ENCODE measurements around the gene TRPV4.

TRPV4 gene

DNA sequence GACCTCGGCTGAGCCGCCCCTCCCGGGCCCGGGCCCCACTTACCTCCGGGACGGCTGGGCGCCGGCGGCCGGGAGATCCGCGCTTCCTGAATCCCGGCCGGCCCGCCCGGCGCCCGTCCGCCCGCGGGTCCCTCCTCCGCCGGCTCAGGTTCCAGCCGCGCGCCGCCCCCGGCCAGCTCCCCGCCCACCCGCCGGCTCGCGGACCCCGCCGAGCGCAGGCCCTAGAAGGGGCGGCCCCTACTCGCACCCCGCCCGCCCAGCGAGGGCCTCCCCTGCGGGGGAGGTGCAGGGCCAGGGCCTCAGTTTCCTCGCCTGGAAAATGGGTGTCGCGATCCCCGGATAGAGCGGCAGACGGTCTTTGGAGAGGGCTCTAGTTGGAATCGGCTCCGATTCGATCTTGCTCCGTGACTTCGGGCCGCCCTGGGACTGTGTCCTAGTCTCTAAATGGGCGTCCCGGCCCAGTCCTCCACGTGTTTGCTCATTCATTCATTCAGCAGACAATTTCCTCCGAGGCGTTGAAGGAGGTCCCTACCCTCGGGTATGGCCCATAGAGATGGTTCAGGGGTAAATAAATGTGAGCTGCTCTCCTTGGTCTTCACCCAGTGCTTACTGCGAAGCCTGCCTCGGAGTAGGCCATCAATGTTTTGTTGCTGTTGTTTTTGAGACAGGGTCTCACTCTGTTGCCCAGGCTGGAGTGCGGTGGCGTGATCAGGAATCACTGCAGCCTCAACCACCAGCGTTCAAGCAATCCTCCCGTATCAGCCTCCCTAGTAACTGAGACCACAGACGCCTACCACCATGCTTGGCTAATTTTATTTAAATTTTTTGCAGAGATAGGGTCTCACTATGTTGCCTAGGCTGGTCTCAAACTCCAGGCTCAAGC lies at the start of gene TRPV4:
TRPV4 (minus strand) TSS at position 92 of the 883 bp plus-strand sequence. CDS start 18,602 bp downstream, outside the sequence.
- peak; percentile 14 for DNase-seq (ENCODE audit: low read depth)
- TF ChIP-seq, protein P1, sequence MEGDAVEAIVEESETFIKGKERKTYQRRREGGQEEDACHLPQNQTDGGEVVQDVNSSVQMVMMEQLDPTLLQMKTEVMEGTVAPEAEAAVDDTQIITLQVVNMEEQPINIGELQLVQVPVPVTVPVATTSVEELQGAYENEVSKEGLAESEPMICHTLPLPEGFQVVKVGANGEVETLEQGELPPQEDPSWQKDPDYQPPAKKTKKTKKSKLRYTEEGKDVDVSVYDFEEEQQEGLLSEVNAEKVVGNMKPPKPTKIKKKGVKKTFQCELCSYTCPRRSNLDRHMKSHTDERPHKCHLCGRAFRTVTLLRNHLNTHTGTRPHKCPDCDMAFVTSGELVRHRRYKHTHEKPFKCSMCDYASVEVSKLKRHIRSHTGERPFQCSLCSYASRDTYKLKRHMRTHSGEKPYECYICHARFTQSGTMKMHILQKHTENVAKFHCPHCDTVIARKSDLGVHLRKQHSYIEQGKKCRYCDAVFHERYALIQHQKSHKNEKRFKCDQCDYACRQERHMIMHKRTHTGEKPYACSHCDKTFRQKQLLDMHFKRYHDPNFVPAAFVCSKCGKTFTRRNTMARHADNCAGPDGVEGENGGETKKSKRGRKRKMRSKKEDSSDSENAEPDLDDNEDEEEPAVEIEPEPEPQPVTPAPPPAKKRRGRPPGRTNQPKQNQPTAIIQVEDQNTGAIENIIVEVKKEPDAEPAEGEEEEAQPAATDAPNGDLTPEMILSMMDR (conservative IDR thresholded peaks at IDR 0.05; ENCODE audit: control insufficient read depth, insufficient read depth, low read depth, low read length), result no peak
- H3K4me3 ChIP-seq (ENCODE audit: control insufficient read depth, low read depth, low read length), result peak within 1 kb of the TSS; percentile 57

DNA sequence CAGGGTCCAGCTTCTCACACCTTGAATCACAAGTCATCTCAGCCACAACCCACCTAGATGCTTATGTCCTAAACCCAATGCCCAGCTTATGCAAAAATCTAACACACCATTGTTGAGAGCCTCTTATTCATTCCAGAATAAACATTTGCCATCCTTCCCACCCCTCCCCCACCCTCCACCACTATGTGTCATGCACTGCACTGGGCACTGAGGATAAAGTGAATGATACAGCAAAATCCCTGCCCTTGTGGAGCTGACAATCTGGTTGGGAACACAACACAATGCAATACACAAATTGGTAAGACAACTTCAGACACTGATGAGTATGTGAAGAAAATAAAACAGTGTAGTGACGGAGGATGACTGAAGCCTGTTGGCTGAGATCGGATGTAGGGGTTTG lies 48.6 kb upstream of the TRPV4 start:
- no peak overlapping the region for H3K4me3 ChIP-seq (ENCODE audit: control insufficient read depth, low read depth, low read length)
- TF ChIP-seq, protein P1 (conservative IDR thresholded peaks at IDR 0.05; ENCODE audit: control insufficient read depth, insufficient read depth, low read depth, low read length), result no peak
- peak; percentile 29 for DNase-seq (ENCODE audit: low read depth)

DNA sequence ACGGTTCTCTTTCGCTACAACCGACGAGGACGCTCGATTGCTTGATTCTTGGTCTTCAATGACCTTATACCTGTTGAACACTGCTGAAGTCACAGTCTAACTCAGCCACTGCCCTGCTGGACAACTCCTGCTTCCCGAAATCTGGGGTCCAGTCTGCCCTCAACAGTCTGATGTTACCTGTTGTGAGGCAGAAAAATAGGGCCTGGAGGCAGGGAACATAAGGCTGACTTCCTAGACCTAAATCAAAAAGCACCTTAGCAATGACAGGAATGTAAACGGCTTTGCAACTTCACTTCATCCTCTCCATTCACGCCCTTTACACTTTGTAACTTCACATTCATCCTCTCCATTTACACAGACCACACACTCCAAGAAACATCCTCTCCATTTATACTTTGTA lies 47.7 kb upstream of the TRPV4 start:
- peak overlapping the region; percentile 57 for H3K4me3 ChIP-seq (ENCODE audit: control insufficient read depth, low read depth, low read length)
- no peak for DNase-seq (ENCODE audit: low read depth)
- TF ChIP-seq, protein P1 (conservative IDR thresholded peaks at IDR 0.05; ENCODE audit: control insufficient read depth, insufficient read depth, low read depth, low read length), result no peak

DNA sequence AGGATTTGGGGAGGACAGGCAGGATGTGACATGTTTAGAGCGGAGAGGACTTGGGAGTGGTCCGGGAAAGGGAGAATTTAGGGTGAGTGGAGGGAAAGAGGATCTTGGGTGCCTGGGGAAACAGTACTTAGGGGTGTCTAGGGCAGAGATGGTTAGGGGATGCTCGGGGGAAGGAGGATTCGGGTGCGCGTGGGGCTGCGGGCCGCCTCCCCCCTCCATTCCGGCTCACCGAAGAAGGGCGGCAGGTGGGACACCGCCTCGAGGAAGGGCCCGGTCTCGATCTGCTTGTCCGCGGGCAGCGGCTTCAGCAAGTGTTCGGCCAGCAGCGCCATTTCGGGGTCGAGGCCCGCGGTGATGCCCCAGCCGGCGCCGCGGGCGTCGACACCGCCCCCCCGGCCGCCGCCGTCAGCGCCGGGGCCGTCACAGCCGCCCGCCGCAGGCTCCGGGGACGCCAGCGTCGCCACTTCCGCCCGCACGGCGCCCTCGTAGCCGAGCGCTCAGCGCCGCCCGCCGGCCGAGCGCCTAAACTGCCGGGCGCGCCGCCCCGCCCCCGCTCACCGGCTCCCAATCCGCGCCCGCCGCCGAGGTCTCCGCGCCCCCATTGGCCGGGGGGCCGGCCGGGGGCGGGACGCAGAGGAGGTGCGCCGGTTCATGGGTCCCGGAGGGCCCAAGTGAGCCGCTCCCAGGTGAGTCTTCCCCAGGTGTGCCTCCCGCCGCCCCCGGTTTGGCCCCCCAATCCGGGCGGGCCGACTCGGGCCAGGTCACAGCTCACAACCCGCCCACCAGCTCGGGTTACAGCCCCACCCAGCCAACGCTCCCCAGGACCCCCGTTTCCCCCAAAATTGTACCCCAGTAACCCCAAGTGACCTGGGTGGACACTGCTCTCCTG lies 47.1 kb upstream of the TRPV4 start, which contains the start of gene GLTP:
GLTP (minus strand) TSS at position 499 of the 889 bp plus-strand sequence; CDS start at position 332, 167 bp downstream.
- peak within 1 kb of the TSS; percentile 92 for H3K4me3 ChIP-seq (ENCODE audit: control insufficient read depth, low read depth, low read length)
- DNase-seq (ENCODE audit: low read depth), result peak; percentile 52
- TF ChIP-seq, protein P1 (conservative IDR thresholded peaks at IDR 0.05; ENCODE audit: control insufficient read depth, insufficient read depth, low read depth, low read length), result no peak

DNA sequence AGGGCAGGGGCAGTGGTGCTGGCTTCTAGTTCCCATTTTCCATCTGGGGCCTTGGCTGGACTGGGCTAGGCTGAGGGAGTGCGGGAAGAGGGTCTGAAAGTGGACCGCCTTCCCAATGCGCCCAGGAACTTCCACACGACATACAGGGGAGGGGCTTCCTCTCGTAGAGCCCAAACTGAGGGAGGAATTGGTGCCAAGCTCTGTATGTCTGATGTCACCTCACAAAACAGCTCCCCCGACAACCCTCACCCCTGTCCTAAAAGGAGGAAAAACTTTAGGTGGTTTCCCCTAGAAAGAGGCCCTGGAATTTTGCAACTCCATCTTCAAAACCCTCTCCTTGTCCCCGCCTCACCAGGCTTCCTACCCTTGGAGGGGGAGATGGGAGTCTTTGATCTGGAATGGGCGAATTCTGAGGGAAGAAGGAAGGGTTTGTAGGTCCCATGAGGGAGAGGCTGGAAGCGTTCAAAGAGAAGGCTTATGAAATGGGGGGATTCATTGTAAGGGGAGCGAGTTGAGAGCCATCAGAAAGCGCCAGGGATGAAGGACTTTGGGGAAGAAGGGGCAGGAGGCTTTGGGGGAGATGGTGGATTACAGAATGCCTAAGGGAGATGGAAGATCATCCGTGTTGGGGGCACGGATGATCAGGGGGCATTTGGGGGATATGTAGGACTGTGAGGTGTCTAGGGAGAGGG lies 46.3 kb upstream of the TRPV4 start:
- H3K4me3 ChIP-seq (ENCODE audit: control insufficient read depth, low read depth, low read length), result peak overlapping the region; percentile 92
- TF ChIP-seq, protein P1 (conservative IDR thresholded peaks at IDR 0.05; ENCODE audit: control insufficient read depth, insufficient read depth, low read depth, low read length), result no peak
- DNase-seq (ENCODE audit: low read depth), result peak; percentile 9

DNA sequence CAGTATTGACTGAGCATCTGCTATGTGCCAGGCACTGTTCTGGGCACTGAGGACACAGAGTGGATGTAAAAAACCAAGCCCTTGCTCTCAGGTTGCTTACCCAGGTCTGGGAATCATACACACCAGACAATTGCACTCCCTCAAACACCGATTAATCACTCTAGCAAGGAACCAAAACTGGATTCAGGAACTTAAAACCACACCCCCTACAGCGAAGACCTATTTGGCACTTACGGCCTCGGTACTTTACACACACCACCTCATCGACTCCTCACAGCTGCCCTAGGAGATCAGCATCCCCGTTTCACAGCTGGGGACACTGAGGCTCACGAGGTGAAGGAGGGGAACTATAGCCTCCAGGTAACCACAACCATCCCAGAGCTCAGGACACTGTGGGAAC lies 45.6 kb upstream of the TRPV4 start:
- no peak for DNase-seq (ENCODE audit: low read depth)
- TF ChIP-seq, protein P1 (conservative IDR thresholded peaks at IDR 0.05; ENCODE audit: control insufficient read depth, insufficient read depth, low read depth, low read length), result no peak
- H3K4me3 ChIP-seq (ENCODE audit: control insufficient read depth, low read depth, low read length), result peak overlapping the region; percentile 92
